Liver (tissue), 3 donors: ENCODE results near the gene MEGF11.

ENCODE experiments used
- ATF3 ChIP-seq: IDR thresholded peaks from 2 replicates; pipeline ENCODE4 v1.6.1; 2016; ENCODE audit warnings: antibody characterized with exemption
- CTCF ChIP-seq: fragments of 150-350 bp; IDR thresholded peaks from 2 replicates; pipeline ENCODE4 v1.5.1; 2017; ENCODE audit warnings: improper control_type of control experiment, low read depth, low read length; ENCODE audit not compliant: missing input control
- EGR1 ChIP-seq, 2 donors: IDR thresholded peaks; 2 replicates each; pipeline ENCODE4 v1.6.1; 2016 to 2018; ENCODE audit warnings: antibody characterized with exemption in 2 of 2, low read depth in 2 of 2
- FOXA1 ChIP-seq: IDR thresholded peaks from 2 replicates; pipeline ENCODE4 v1.6.1; 2016; ENCODE audit warnings: antibody characterized with exemption
- GABPA ChIP-seq, 2 donors: IDR thresholded peaks in 1 of 2; conservative IDR thresholded peaks in 1 of 2; 2 replicates each; pipeline ENCODE4 v1.6.1; 2016; ENCODE audit warnings: antibody characterized with exemption in 2 of 2, mild to moderate bottlenecking in 1 of 2, moderate library complexity in 1 of 2
- HNF4A ChIP-seq, 2 donors: conservative IDR thresholded peaks; 2 replicates each; pipeline ENCODE4 v1.6.1; 2016; ENCODE audit warnings: antibody characterized with exemption in 2 of 2, mild to moderate bottlenecking in 2 of 2
- JUND ChIP-seq, 2 donors: IDR thresholded peaks; 2 replicates each; pipeline ENCODE4 v1.6.1; 2016; ENCODE audit warnings: antibody characterized with exemption in 2 of 2
- RAD21 ChIP-seq, 2 donors: IDR thresholded peaks; 2 replicates each; pipeline ENCODE4 v1.6.1; 2016; ENCODE audit warnings: antibody characterized with exemption in 2 of 2, mild to moderate bottlenecking in 2 of 2
- REST ChIP-seq: IDR thresholded peaks from 2 replicates; pipeline ENCODE4 v1.6.1; 2016; ENCODE audit warnings: antibody characterized with exemption, mild to moderate bottlenecking
- SP1 ChIP-seq: IDR thresholded peaks from 2 replicates; pipeline ENCODE4 v1.6.1; 2018; ENCODE audit warnings: antibody characterized with exemption, mild to moderate bottlenecking
- TAF1 ChIP-seq: conservative IDR thresholded peaks from 2 replicates; pipeline ENCODE4 v1.6.1; 2016; ENCODE audit warnings: antibody characterized with exemption, mild to moderate bottlenecking
- YY1 ChIP-seq: IDR thresholded peaks from 2 replicates; pipeline ENCODE4 v1.6.1; 2016; ENCODE audit warnings: antibody characterized with exemption, mild to moderate bottlenecking
- TF ChIP-seq, protein P1 (sequence below): IDR thresholded peaks from 2 replicates; pipeline ENCODE4 v1.6.1; 2016; ENCODE audit warnings: antibody characterized with exemption
- TF ChIP-seq, protein P2 (sequence below): IDR thresholded peaks from 2 replicates; pipeline ENCODE4 v1.6.1; 2016; ENCODE audit warnings: antibody characterized with exemption
- donor health status: healthy.
- donor health status: healthy.

DNA sequence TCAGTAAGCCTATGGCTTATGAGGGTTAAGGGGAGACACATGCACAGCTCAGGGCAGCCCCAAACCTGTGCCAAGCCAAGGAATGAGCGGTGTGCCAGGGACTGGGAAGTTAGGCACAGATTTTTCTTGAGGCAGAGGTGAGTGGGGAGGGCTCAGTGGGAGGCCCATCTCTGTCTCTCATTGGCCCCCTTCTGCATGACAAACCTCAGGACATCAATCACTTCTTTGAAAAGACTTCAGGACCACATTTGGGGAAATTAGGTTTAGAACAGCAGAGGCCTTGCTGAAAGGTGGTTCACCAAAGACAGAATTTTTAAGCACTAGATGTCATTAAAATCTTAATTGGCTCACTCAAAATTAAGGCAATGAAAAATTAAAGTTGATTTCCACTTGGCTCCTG, 327.1 kb downstream of the MEGF11 start:
- TF ChIP-seq JUND (IDR thresholded peaks at IDR 0.05), result no peak
- TF ChIP-seq, protein P1, sequence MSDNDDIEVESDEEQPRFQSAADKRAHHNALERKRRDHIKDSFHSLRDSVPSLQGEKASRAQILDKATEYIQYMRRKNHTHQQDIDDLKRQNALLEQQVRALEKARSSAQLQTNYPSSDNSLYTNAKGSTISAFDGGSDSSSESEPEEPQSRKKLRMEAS, result no peak
- TF ChIP-seq CTCF, result no peak
- no peak for TF ChIP-seq FOXA1
- no peak for TF ChIP-seq RAD21 (IDR thresholded peaks at IDR 0.05)
- TF ChIP-seq HNF4A (conservative IDR thresholded peaks at IDR 0.05), result no peak
- no peak for TF ChIP-seq ATF3
- TF ChIP-seq TAF1, result no peak
- TF ChIP-seq REST, result no peak
- TF ChIP-seq YY1, result no peak
- no peak for TF ChIP-seq GABPA (IDR thresholded peaks at IDR 0.05 in 1 of 2, conservative IDR thresholded peaks at IDR 0.05 in 1 of 2)
- TF ChIP-seq EGR1 (IDR thresholded peaks at IDR 0.05; ENCODE audit: low read depth in 2 of 2), result no peak
- no peak for TF ChIP-seq SP1
- TF ChIP-seq, protein P2, sequence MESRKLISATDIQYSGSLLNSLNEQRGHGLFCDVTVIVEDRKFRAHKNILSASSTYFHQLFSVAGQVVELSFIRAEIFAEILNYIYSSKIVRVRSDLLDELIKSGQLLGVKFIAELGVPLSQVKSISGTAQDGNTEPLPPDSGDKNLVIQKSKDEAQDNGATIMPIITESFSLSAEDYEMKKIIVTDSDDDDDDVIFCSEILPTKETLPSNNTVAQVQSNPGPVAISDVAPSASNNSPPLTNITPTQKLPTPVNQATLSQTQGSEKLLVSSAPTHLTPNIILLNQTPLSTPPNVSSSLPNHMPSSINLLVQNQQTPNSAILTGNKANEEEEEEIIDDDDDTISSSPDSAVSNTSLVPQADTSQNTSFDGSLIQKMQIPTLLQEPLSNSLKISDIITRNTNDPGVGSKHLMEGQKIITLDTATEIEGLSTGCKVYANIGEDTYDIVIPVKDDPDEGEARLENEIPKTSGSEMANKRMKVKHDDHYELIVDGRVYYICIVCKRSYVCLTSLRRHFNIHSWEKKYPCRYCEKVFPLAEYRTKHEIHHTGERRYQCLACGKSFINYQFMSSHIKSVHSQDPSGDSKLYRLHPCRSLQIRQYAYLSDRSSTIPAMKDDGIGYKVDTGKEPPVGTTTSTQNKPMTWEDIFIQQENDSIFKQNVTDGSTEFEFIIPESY, result no peak
